Stimulated activated CD4-positive, alpha-beta T cell treated with anti-CD3 and anti-CD28 coated beads, Interleukin-1b, Interleukin-23, amount 100 ng/mL, for 4 hours (primary cell): ENCODE data around the gene SERPINB4.

ENCODE experiments used
- DNase-seq, 2 donors: peaks; one replicate each; pipeline ENCODE4 v3.0.0-alpha.2; 2020; ENCODE audit warnings: low read depth in 2 of 2

Gene SERPINB4

DNA sequence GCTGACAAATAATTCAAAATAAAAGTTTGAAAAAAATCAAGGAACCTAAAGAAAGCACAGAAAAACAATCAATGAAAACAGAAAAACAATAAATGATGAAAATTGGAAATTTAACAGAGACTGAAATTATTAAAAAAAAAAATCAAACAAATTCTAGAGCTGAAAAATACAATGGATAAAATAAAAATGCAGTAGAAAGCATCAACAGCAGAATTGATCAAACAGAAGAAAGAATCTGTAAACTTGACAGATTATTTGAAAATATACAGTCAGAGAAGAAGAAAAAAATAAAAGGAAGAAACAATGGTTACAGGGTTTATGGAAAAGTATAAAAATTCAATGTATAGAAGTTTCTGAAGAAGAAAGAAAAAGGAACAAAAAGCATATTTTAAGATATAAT is 16.2 kb downstream of the SERPINB4 start:
- DNase-seq: no peak

DNA sequence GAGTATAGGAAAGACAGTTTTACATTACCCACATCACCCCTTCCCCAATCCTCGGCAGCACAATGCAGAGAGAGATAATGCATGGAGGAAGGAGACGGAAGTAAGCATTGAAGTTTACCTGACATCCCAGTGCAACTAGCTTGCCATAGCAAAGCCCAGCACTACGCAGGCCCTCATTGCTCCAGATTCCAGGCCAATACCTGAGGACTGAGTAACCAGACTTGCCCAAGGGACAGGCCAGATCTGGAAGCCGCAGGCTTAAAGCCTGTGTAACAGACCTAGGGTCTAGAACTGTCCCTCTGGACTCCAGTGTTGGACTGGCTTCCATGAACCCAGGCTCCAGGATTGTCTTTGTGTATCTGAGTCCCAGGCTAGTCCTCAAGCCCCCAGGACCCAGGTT is 17.6 kb downstream of the SERPINB4 start:
- no peak for DNase-seq

- no peak for DNase-seq
Measured at GRCh38 chr18:63624863-63625262, 19.2 kb downstream of the SERPINB4 start.

- no peak for DNase-seq
Measured at GRCh38 chr18:63619661-63620060, 24.4 kb downstream of the SERPINB4 start.

GRCh38 chr18:63617915-63618234 is 26.2 kb downstream of the SERPINB4 start:
- no peak for DNase-seq

DNA sequence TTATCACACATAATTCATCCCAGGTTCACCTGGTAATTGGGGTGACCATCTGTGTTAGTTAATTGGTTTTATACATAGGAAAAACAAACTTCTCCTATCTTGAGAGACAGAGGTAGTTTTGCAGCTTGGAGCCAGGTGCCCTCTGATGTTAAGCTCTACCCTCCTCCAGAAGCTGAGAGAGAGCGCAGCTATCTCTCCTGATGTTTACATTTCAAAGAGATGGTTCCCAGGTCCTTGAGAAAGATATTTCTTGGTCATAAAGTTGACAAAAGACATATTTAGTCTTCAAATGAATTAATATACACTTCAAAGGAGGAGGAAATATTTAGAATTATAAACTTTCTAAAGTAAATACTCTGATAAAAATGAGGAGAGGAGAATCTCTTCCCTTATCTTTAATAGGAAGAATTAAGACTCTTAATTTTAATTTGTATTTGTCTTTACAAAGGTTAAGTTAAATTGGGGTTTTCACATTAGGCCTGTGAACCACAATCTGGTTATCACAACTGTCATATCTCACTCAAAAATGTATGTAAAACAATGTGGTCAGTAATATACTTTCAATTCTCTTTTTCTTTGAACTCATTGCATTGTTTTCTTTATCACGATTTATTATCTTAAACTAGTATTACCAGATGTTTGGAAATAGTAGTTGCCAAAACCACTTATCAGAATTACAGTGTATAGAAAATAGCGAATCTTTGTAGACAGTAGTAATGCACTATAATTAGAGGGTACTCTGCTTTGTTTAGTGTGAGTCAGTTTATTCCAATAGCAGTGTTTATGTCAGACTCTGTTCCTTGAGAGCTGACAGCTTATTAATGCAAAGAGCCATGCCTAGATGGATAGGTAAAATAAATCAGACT is 26.8 kb downstream of the SERPINB4 start:
- DNase-seq: no peak

- no peak for DNase-seq
Measured at GRCh38 chr18:63613420-63613819, 30.6 kb downstream of the SERPINB4 start.

- DNase-seq: no peak
Measured at GRCh38 chr18:63606526-63606925, 37.5 kb downstream of the SERPINB4 start.

- DNase-seq: no peak
Measured at GRCh38 chr18:63604791-63605567, 39.1 kb downstream of the SERPINB4 start.

GRCh38 chr18:63603772-63604171 is 40.3 kb downstream of the SERPINB4 start:
- no peak for DNase-seq

DNA sequence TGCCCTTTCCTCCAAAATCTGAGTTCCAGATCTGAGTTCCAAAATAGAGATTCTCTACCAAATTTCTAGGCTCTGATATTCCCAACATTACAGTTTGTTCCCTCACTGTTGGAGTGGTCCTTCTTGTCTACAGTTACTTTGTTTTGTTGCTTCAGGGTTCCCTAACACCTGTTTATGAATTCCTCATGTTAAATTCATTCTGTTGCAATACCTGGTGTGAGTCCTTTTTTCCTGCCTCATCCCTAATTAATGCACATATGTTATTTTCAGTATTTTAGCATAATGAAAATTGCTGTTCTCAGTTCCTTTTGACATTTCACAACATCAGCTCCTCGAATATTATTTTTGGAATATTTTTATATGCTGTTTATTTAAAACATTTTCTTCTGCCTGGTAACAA is 40.7 kb downstream of the SERPINB4 start:
- DNase-seq: no peak

DNA sequence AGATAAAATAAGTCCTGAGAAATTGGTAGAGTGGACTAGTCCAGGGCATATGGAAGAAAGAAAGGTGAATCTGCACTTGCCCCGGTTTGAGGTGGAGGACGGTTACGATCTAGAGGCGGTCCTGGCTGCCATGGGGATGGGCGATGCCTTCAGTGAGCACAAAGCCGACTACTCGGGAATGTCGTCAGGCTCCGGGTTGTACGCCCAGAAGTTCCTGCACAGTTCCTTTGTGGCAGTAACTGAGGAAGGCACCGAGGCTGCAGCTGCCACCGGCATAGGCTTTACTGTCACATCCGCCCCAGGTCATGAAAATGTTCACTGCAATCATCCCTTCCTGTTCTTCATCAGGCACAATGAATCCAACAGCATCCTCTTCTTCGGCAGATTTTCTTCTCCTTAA is 47.1 kb downstream of the SERPINB4 start:
- no peak for DNase-seq

GRCh38 chr18:63592471-63592870 is 51.6 kb downstream of the SERPINB4 start:
- no peak for DNase-seq

GRCh38 chr18:63591725-63592124 is 52.3 kb downstream of the SERPINB4 start:
- no peak for DNase-seq

- DNase-seq: no peak
Measured at GRCh38 chr18:63590966-63591695, 52.9 kb downstream of the SERPINB4 start.

- DNase-seq: no peak
Measured at GRCh38 chr18:63590373-63590772, 53.7 kb downstream of the SERPINB4 start.

DNA sequence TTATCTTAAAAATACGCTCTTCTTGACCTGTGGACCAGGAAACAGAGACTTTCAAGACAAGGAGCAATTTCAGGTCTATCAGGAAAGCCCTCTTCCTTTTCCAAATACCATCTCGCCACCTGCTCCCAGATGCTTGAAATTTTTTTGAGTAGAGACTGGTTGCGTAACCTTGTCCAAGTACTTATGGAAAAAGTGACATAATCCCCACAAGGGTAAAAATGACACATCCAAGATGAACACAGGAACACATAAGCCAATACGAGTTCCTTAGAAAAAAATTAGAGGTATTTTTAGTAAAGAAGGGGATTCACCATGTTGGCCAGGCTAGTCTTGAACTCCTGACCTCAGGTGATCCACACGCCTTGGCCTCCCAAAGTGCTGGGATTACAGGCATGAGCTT is 55.1 kb downstream of the SERPINB4 start:
- DNase-seq: no peak
